A549 (cell line): ENCODE data around the gene SPACA6.

Source experiments
- CHD4 ChIP-seq: fragments of 200-600 bp; sonication (generic); IDR thresholded peaks from 2 replicates; pipeline ENCODE4 v1.6.1; 2016; ENCODE audit warnings: antibody characterized with exemption, mild to moderate bottlenecking, borderline replicate concordance
- CTCF ChIP-seq: fragments of >200 bp; sonication (Bioruptor Twin); formaldehyde crosslinking; IDR thresholded peaks from 3 replicates; pipeline ENCODE4 v1.5.1; 2016
- ESRRA ChIP-seq: fragments of 150-350 bp; IDR thresholded peaks from 2 replicates; pipeline ENCODE4 v1.6.1; 2014; ENCODE audit warnings: mild to moderate bottlenecking, low read length, borderline replicate concordance
- KDM5A ChIP-seq: fragments of 200-600 bp; sonication (generic); IDR thresholded peaks from 2 replicates; pipeline ENCODE4 v1.6.1; 2016; ENCODE audit warnings: antibody characterized with exemption, mild to moderate bottlenecking
- MAZ ChIP-seq: fragments of 150-350 bp; IDR thresholded peaks from 2 replicates; pipeline ENCODE4 v1.6.1; 2014; ENCODE audit warnings: antibody characterized with exemption, low read depth, low read length, borderline replicate concordance
- NFE2L2 ChIP-seq: fragments of 150-350 bp; conservative IDR thresholded peaks from 2 replicates; pipeline ENCODE4 v1.6.1; 2014; ENCODE audit warnings: low read length
- PBX3 ChIP-seq: IDR thresholded peaks from 2 replicates; pipeline ENCODE4 v1.6.1; 2012
- POLR2A ChIP-seq: IDR thresholded peaks from 2 replicates; pipeline ENCODE4 v1.6.1; 2012; ENCODE audit warnings: mild to moderate bottlenecking, low read length
- RAD21 ChIP-seq, 2 experiments: fragments of >200 bp in 1 of 2; sonication (Bioruptor Twin) in 1 of 2; formaldehyde crosslinking in 1 of 2; IDR thresholded peaks in 1 of 2; conservative IDR thresholded peaks in 1 of 2; 2 replicates in 1 of 2; 3 replicates in 1 of 2; pipeline ENCODE4 v1.6.1; 2012 to 2018; ENCODE audit warnings: inconsistent platforms in 1 of 2
- REST ChIP-seq: fragments of 200-600 bp; sonication (generic); IDR thresholded peaks from 2 replicates; pipeline ENCODE4 v1.6.1; 2016; ENCODE audit warnings: antibody characterized with exemption, mild to moderate bottlenecking, moderate library complexity
- RFX5 ChIP-seq: fragments of 450-650 bp; IDR thresholded peaks from 2 replicates; pipeline ENCODE4 v1.7.1; 2014; ENCODE audit warnings: antibody characterized with exemption, mild to moderate bottlenecking, moderate library complexity
- ZNF302 ChIP-seq: fragments of 250-450 bp; sonication (Bioruptor Pico); IDR thresholded peaks from 2 replicates; pipeline ENCODE4 v1.9.0; 2021; ENCODE audit warnings: inconsistent platforms, mild to moderate bottlenecking, moderate library complexity
- TF ChIP-seq, protein P1 (sequence below): IDR thresholded peaks from 2 replicates; pipeline ENCODE4 v1.6.1; 2012

GRCh38 chr19:51676566-51677083, 16.5 kb upstream of the SPACA6 start:
- TF ChIP-seq REST (no peak), MAZ (no peak), CTCF (no peak), RFX5 (no peak), RAD21 (conservative IDR thresholded peaks at IDR 0.05 in 1 of 2, IDR thresholded peaks at IDR 0.05 in 1 of 2) (no peak), PBX3 (no peak), POLR2A (no peak), KDM5A (no peak), ESRRA (no peak), CHD4 (no peak), NFE2L2 (no peak), ZNF302 (CRISPR knock-in tag) (no peak)
- TF ChIP-seq, protein P1, sequence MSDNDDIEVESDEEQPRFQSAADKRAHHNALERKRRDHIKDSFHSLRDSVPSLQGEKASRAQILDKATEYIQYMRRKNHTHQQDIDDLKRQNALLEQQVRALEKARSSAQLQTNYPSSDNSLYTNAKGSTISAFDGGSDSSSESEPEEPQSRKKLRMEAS = no peak
